ENCODE data around the gene DLGAP3.

DNA sequence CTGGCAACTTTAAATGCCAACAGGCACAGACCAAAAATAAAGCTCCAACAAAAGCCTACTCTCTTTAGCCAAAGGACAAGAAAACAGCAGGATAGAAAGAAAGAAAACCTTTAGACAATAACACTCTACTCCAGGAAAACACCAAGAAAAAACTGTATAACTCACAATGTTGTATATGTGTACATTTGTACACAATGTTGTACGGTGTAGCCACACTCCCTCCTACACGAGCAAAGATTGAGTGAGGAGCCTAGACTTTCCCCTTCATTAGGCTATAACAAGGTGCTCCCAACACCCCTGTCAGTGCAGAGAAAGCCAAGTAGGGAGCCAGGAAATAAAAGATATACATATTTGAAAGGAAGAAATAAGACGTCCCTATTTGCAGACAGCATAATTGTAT lies 112.7 kb downstream of the DLGAP3 start:
- TF ChIP-seq POLR2AphosphoS5 (IDR thresholded peaks at IDR 0.05; ENCODE audit: low read depth, low read length), result no peak
- no peak for TF ChIP-seq REST (IDR thresholded peaks at IDR 0.05; ENCODE audit: insufficient read depth in 1 of 2, low read depth in 2 of 2, low read length in 2 of 2)
- TF ChIP-seq TAF1 (IDR thresholded peaks at IDR 0.05; ENCODE audit: borderline replicate concordance, insufficient read depth, low read length), result no peak
- TF ChIP-seq FOXP2 (optimal IDR thresholded peaks at IDR 0.05; ENCODE audit: borderline replicate concordance, extremely low read depth, extremely low read length, insufficient read depth), result no peak
